GM12891 (cell line): ENCODE data around the gene TCEAL4.

Experiments used
- POLR2A ChIP-seq: IDR thresholded peaks from 2 replicates; pipeline ENCODE4 v1.6.1; 2011; ENCODE audit warnings: low read depth, low read length, control low read depth
- POLR2AphosphoS5 ChIP-seq: IDR thresholded peaks from 2 replicates; pipeline ENCODE4 v1.6.1; 2011; ENCODE audit warnings: low read depth, low read length, control low read depth
- SPI1 ChIP-seq: IDR thresholded peaks from 2 replicates; pipeline ENCODE4 v1.6.1; 2011; ENCODE audit warnings: low read depth, low read length, control low read depth
- TAF1 ChIP-seq: IDR thresholded peaks from 2 replicates; pipeline ENCODE4 v1.6.1; 2011; ENCODE audit warnings: low read depth, low read length, control low read depth

DNA sequence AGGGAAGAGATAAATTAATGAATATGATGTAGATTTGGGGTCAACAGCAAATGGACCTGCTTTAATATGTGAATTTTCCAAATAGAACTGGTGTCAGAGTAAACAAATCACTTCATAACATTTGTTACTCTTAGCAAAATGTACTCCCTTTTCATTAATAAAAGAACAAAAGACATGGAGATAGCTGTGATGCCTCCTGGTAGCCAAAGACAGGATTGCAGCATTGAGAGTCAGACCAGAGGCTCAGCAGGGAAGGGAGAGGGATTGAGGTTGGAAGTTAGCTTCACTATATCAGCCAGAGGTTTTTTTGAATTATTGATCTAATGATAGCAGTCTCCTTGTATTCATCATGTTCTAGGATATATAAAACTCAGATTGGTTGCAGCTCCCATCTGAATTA is 48.6 kb upstream of the TCEAL4 start:
- TF ChIP-seq POLR2AphosphoS5 (no peak), POLR2A (no peak), TAF1 (no peak), SPI1 (no peak)
